Lower lobe of right lung (tissue), 2 donors: ENCODE data around the gene SWI5. TPM values are rescaled to one million over a fixed set of nuclear protein-coding genes. Genes with fewer than 3 reads are reported as not detected.

Experiments used
- ATAC-seq, 2 donors: fragments of 200-7000 bp; cut with Tn5 transposase; one replicate each; pipeline ENCODE4 v1.9.1; 2020 to 2022; ENCODE audit warnings: mild to moderate bottlenecking in 2 of 2, moderate library complexity in 2 of 2
- DNase-seq: peaks from one replicate; pipeline ENCODE4 v3.0.0-alpha.2; 2020
- H3K27ac ChIP-seq: fragments of 200-600 bp; one replicate; pipeline ENCODE4 v1.8.0; 2022
- H3K27me3 ChIP-seq: fragments of 200-600 bp; one replicate; pipeline ENCODE4 v1.8.0; 2022; ENCODE audit warnings: low read depth
- H3K36me3 ChIP-seq: fragments of 200-600 bp; one replicate; pipeline ENCODE4 v1.8.0; 2022; ENCODE audit warnings: mild to moderate bottlenecking
- H3K4me1 ChIP-seq: fragments of 200-600 bp; one replicate; pipeline ENCODE4 v1.8.0; 2022
- H3K4me3 ChIP-seq: fragments of 200-600 bp; one replicate; pipeline ENCODE4 v1.8.0; 2022; ENCODE audit warnings: mild to moderate bottlenecking
- H3K9me3 ChIP-seq: fragments of 200-600 bp; one replicate; pipeline ENCODE4 v1.8.0; 2022
- intact Hi-C: fragments of 100-400 bp; cut with DNase I; formaldehyde crosslinking; loops from one replicate; pipeline ENCODE4 v1.11.0; 2022
- microRNA-seq: library from miRNA; unstranded; fragments of <30 nt; microRNA quantifications from one replicate; pipeline ENCODE4 v1.2.0, GENCODE V29; 2020; ENCODE audit warnings: borderline number of aligned reads
- total RNA-seq: library from RNA; stranded (reverse); fragmentation: NEBNext Ultra II Directional; extraction: Animal tissue kit (Norgen Biotek cat#: 25700); gene quantifications from one replicate; pipeline ENCODE4 v1.2.1, GENCODE V29; 2021
- TF ChIP-seq, protein P1 (sequence below): fragments of 200-600 bp; IDR thresholded peaks from one replicate; pipeline ENCODE4 v1.8.0; 2022; ENCODE audit warnings: antibody characterized with exemption, mild to moderate bottlenecking
- donor health status: DM: no; HTN: yes; CAD: no; lungs with severe emphysema.

Gene SWI5
- total RNA-seq, 1 donor from 2014 or later = 19.1 TPM

DNA sequence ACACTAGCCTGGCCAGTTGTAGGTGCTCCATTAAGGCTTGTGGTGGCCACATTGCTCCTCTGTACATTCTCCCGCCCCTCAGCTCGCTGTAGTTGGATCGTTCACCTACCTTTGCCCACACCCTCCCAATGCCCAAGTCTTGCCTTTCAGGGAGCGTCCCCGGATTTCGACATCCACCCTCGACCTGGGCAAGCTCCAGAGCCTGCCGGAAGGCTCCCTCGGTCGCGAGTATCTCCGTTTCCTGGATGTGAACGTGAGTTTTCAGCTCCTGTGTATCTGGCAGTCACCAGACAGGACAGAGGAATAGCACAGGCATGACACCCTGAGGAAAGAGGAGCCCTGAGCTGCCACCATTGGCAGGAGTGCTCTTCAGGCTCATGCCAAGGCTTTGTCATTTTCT, 49.6 kb downstream of the SWI5 start:
- ATAC-seq (no peak), DNase-seq (no peak)
- Histone ChIP-seq H3K4me1 (peaks cover 23% of the 10 kb centered on the region), H3K9me3 (no peaks in the 10 kb centered on the region), H3K27me3 (no peaks in the 10 kb centered on the region), H3K4me3 (no peak overlapping the region), H3K27ac (no peak overlapping the region), H3K36me3 (peaks cover 47% of the 10 kb centered on the region)
- intact Hi-C loops = no loop called here
- TF ChIP-seq, protein P1, sequence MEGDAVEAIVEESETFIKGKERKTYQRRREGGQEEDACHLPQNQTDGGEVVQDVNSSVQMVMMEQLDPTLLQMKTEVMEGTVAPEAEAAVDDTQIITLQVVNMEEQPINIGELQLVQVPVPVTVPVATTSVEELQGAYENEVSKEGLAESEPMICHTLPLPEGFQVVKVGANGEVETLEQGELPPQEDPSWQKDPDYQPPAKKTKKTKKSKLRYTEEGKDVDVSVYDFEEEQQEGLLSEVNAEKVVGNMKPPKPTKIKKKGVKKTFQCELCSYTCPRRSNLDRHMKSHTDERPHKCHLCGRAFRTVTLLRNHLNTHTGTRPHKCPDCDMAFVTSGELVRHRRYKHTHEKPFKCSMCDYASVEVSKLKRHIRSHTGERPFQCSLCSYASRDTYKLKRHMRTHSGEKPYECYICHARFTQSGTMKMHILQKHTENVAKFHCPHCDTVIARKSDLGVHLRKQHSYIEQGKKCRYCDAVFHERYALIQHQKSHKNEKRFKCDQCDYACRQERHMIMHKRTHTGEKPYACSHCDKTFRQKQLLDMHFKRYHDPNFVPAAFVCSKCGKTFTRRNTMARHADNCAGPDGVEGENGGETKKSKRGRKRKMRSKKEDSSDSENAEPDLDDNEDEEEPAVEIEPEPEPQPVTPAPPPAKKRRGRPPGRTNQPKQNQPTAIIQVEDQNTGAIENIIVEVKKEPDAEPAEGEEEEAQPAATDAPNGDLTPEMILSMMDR = no peak

GRCh38 chr9:128333451-128333869, 57.4 kb downstream of the SWI5 start:
- Histone ChIP-seq H3K4me3 (no peak overlapping the region), H3K27ac (no peak overlapping the region), H3K36me3 (peaks cover 42% of the 10 kb centered on the region), H3K4me1 (no peaks in the 10 kb centered on the region), H3K9me3 (no peaks in the 10 kb centered on the region), H3K27me3 (no peaks in the 10 kb centered on the region)
- DNase-seq (no peak), ATAC-seq (no peak)
- intact Hi-C loops = no loop called here
- TF ChIP-seq, protein P1 = no peak

GRCh38 chr9:128335161-128335560, 59.1 kb downstream of the SWI5 start:
- TF ChIP-seq, protein P1 = no peak
- intact Hi-C loops = no loop called here
- H3K4me3 ChIP-seq = no peak overlapping the region
- DNase-seq (no peak), ATAC-seq (no peak)
- H3K9me3 ChIP-seq = no peaks in the 10 kb centered on the region
- H3K27ac ChIP-seq = no peak overlapping the region
- peaks cover 37% of the 10 kb centered on the region for H3K36me3 ChIP-seq
- H3K4me1 ChIP-seq = peaks cover 6% of the 10 kb centered on the region
- H3K27me3 ChIP-seq = no peaks in the 10 kb centered on the region

GRCh38 chr9:128335914-128336313, 59.8 kb downstream of the SWI5 start:
- TF ChIP-seq, protein P1 = no peak
- Histone ChIP-seq H3K4me3 (no peak overlapping the region), H3K4me1 (peaks cover 7% of the 10 kb centered on the region), H3K9me3 (no peaks in the 10 kb centered on the region), H3K36me3 (peaks cover 37% of the 10 kb centered on the region), H3K27ac (no peak overlapping the region), H3K27me3 (no peaks in the 10 kb centered on the region)
- intact Hi-C loops = no loop called here
- ATAC-seq (no peak), DNase-seq (no peak)

DNA sequence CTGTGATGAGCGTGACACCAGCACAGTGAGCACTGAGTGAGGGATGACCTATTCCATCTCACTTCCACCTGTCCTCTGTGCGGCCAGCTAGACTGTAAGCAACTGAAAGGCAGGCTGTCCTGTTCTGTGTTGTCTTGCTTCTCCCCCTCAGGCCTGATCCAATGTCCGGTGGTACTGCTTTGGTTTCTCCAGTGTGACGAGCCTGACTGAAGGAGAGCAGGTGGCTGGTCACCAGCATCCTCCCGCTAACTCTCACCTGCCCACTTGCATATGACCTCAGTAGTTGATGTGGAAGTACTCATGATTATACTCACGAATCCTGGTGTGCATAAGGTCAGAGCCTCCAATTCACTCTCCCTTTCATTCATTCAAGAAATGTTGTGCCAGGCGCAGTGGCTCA, 61.9 kb downstream of the SWI5 start:
- ATAC-seq (no peak), DNase-seq (no peak)
- intact Hi-C loops = no loop called here
- peaks cover 15% of the 10 kb centered on the region for H3K4me1 ChIP-seq
- H3K4me3 ChIP-seq = no peak overlapping the region
- no peak overlapping the region for H3K27ac ChIP-seq
- TF ChIP-seq, protein P1 = no peak
- peaks cover 21% of the 10 kb centered on the region for H3K36me3 ChIP-seq
- H3K27me3 ChIP-seq = no peaks in the 10 kb centered on the region
- no peaks in the 10 kb centered on the region for H3K9me3 ChIP-seq

Small RNAs within 50 kb of the gene (microRNA-seq; reads per million reads assigned to microRNA genes)
- gene MIR199B = 450 reads per million, percentile 72 among the genes with 10 or more reads in this experiment
- gene MIR3154 = not detected

Other genes starting within 250 kb of the SWI5 start
- 11.3 TPM for gene NAIF1, start 209.0 kb upstream of the SWI5 start, total RNA-seq
- gene SLC25A25, start 208.0 kb upstream of the SWI5 start, total RNA-seq = 27.3 TPM
- gene PTGES2, start 148.5 kb upstream of the SWI5 start, total RNA-seq = 30.6 TPM
- gene LCN2, start 126.8 kb upstream of the SWI5 start, total RNA-seq = 83.4 TPM
- 47.9 TPM for gene BBLN, start 116.0 kb upstream of the SWI5 start, total RNA-seq
- 98.5 TPM for gene CIZ1, start 84.7 kb upstream of the SWI5 start, total RNA-seq
- 8.8 TPM for gene DNM1, start 72.9 kb upstream of the SWI5 start, total RNA-seq
- gene GOLGA2, start 269 bp upstream of the SWI5 start, total RNA-seq = 82.7 TPM
- 18.1 TPM for gene TRUB2, start 46.2 kb downstream of the SWI5 start, total RNA-seq
- gene COQ4, start 46.6 kb downstream of the SWI5 start, total RNA-seq = 35.9 TPM
- gene SLC27A4, start 64.3 kb downstream of the SWI5 start, total RNA-seq = 19.5 TPM
- gene URM1, start 95.1 kb downstream of the SWI5 start, total RNA-seq = 49.0 TPM
- gene CERCAM, start 144.6 kb downstream of the SWI5 start, total RNA-seq = 11.2 TPM
- 20.3 TPM for gene ODF2, start 179.7 kb downstream of the SWI5 start, total RNA-seq
- 24.5 TPM for gene GLE1, start 228.4 kb downstream of the SWI5 start, total RNA-seq